PC-3 (cell line): ENCODE results near the gene ATP10B.

ENCODE experiments used
- CTCF ChIP-seq: fragments of 300-600 bp; sonication (generic); conservative IDR thresholded peaks from 2 replicates; pipeline ENCODE4 v1.5.1; 2017; ENCODE audit warnings: antibody characterized with exemption, low read depth, mild to moderate bottlenecking, low read length
- EZH2 ChIP-seq: fragments of 300-600 bp; sonication (generic); IDR thresholded peaks from one replicate; pipeline ENCODE4 v1.6.1; 2017; ENCODE audit warnings: antibody characterized with exemption, mild to moderate bottlenecking, low read length; ENCODE audit not compliant: unreplicated experiment
- EZH2phosphoT487 ChIP-seq: fragments of 300-600 bp; sonication (generic); IDR thresholded peaks from 2 replicates; pipeline ENCODE4 v1.6.1; 2018; ENCODE audit warnings: mild to moderate bottlenecking, antibody characterized with exemption, low read length, borderline replicate concordance

GRCh38 chr5:160702934-160703333 is 149.1 kb downstream of the ATP10B start:
- TF ChIP-seq CTCF (no peak), EZH2 (no peak), EZH2phosphoT487 (no peak)
